Karpas-422 (cell line): ENCODE results near the gene FBXL13. TPM values are rescaled to one million over a fixed set of nuclear protein-coding genes. Genes with fewer than 3 reads are reported as not detected.
"Not testable (repeated sequence)": the region's sequence is repeated elsewhere in the genome, so short reads cannot be mapped to it uniquely, and the experiment has no call there.

Experiments
- DNase-seq: peaks from one replicate; pipeline ENCODE4 v3.0.0-alpha.2; 2015
- H2AFZ ChIP-seq: fragments of 200-600 bp; sonication (generic); 2 replicates; pipeline ENCODE4 v1.6.1; 2014; ENCODE audit warnings: antibody characterized with exemption, low read length, mixed read lengths
- H3K27ac ChIP-seq: fragments of 200-600 bp; sonication (generic); 2 replicates; pipeline ENCODE4 v1.5.1; 2014; ENCODE audit warnings: mild to moderate bottlenecking, low read length, moderate library complexity
- H3K27me3 ChIP-seq: fragments of 200-600 bp; sonication (generic); 2 replicates; pipeline ENCODE4 v1.6.1; 2014; ENCODE audit warnings: low read length, mixed read lengths
- H3K36me3 ChIP-seq: fragments of 200-600 bp; sonication (generic); 2 replicates; pipeline ENCODE4 v1.6.1; 2014; ENCODE audit warnings: low read length, mixed read lengths; ENCODE audit not compliant: insufficient read depth
- H3K4me1 ChIP-seq: fragments of 200-600 bp; sonication (generic); 2 replicates; pipeline ENCODE4 v1.6.1; 2014; ENCODE audit warnings: mild to moderate bottlenecking, low read length, mixed read lengths
- H3K4me2 ChIP-seq: fragments of 200-600 bp; sonication (generic); 2 replicates; pipeline ENCODE4 v1.6.1; 2014; ENCODE audit warnings: low read length, low read depth, mild to moderate bottlenecking; ENCODE audit not compliant: poor library complexity, severe bottlenecking
- H3K4me3 ChIP-seq: fragments of 200-600 bp; sonication (generic); 2 replicates; pipeline ENCODE4 v1.5.1; 2014; ENCODE audit warnings: mild to moderate bottlenecking, antibody characterized with exemption, low read length, mixed read lengths
- H3K79me2 ChIP-seq: fragments of 200-600 bp; sonication (generic); 2 replicates; pipeline ENCODE4 v1.6.1; 2014; ENCODE audit warnings: mild to moderate bottlenecking, low read length, mixed read lengths
- H3K9ac ChIP-seq: fragments of 200-600 bp; sonication (generic); 2 replicates; pipeline ENCODE4 v1.6.0; 2014; ENCODE audit warnings: low read length
- H3K9me2 ChIP-seq: fragments of 200-600 bp; sonication (generic), shearing (Covaris generic); replicated peaks from 2 replicates; pipeline ENCODE4 v1.6.0; 2014; ENCODE audit warnings: mild to moderate bottlenecking, low read length, moderate library complexity; ENCODE audit not compliant: insufficient read depth
- H3K9me3 ChIP-seq: fragments of 300-700, 200-600 bp; sonication (generic); 2 replicates; pipeline ENCODE4 v1.6.1; 2014; ENCODE audit warnings: low read length, mixed read lengths
- H4K20me1 ChIP-seq: fragments of 200-600 bp; sonication (generic); 2 replicates; pipeline ENCODE4 v1.6.1; 2014; ENCODE audit warnings: mild to moderate bottlenecking, antibody characterized with exemption, low read length, low read depth; ENCODE audit not compliant: insufficient read depth
- total RNA-seq: library from RNA; depleted of rRNA; stranded (reverse); fragments of >200 nt; shearing (Covaris generic); gene quantifications from 2 replicates; pipeline ENCODE4 v1.2.3, GENCODE V29; 2014; ENCODE audit warnings: low replicate concordance

Gene FBXL13
- total RNA-seq, 1 experiment from 2014 or later: 4.2 TPM

- no peak overlapping the region for H3K27ac ChIP-seq
- H3K79me2 ChIP-seq: no peaks in the 10 kb centered on the region
- H3K4me3 ChIP-seq: no peak overlapping the region
- H3K4me2 ChIP-seq: no peak overlapping the region
- H3K9me2 ChIP-seq: no peaks in the 10 kb centered on the region
- H3K9me3 ChIP-seq: no peaks in the 10 kb centered on the region
- no peak overlapping the region for H2AFZ ChIP-seq
- no peaks in the 10 kb centered on the region for H3K36me3 ChIP-seq
- H3K9ac ChIP-seq: no peak overlapping the region
- DNase-seq: no peak
- H3K27me3 ChIP-seq: no peaks in the 10 kb centered on the region
- no peaks in the 10 kb centered on the region for H3K4me1 ChIP-seq
- no peaks in the 10 kb centered on the region; the same call in 1 of the 2 replicates for H4K20me1 ChIP-seq
Measured at GRCh38 chr7:103063895-103064294, 10.7 kb downstream of the FBXL13 start.

GRCh38 chr7:103059471-103059870 lies 15.1 kb downstream of the FBXL13 start:
- H3K4me2 ChIP-seq: no peak overlapping the region
- H3K4me1 ChIP-seq: no peaks in the 10 kb centered on the region
- no peak overlapping the region for H3K27ac ChIP-seq
- no peaks in the 10 kb centered on the region for H3K27me3 ChIP-seq
- H3K4me3 ChIP-seq: no peak overlapping the region
- H3K9me3 ChIP-seq: no peaks in the 10 kb centered on the region
- H3K36me3 ChIP-seq: no peaks in the 10 kb centered on the region
- H3K9ac ChIP-seq: no peak overlapping the region
- no peaks in the 10 kb centered on the region for H3K9me2 ChIP-seq
- no peak for DNase-seq
- no peaks in the 10 kb centered on the region; the same call in 1 of the 2 replicates for H4K20me1 ChIP-seq
- no peaks in the 10 kb centered on the region for H3K79me2 ChIP-seq
- no peak overlapping the region for H2AFZ ChIP-seq

- Histone ChIP-seq H3K9me2 (no peaks in the 10 kb centered on the region), H2AFZ (no peak overlapping the region), H3K4me3 (no peak overlapping the region), H3K36me3 (no peaks in the 10 kb centered on the region), H3K4me1 (no peaks in the 10 kb centered on the region), H3K9ac (no peak overlapping the region), H3K79me2 (no peaks in the 10 kb centered on the region), H3K9me3 (no peaks in the 10 kb centered on the region), H4K20me1 (no peaks in the 10 kb centered on the region), H3K27me3 (no peaks in the 10 kb centered on the region), H3K27ac (no peak overlapping the region), H3K4me2 (no peak overlapping the region)
- DNase-seq: no peak
Measured at GRCh38 chr7:103058122-103058521, 16.5 kb downstream of the FBXL13 start.

- H3K36me3 ChIP-seq, H3K27ac ChIP-seq, H3K9ac ChIP-seq: not testable (repeated sequence)
Measured at GRCh38 chr7:103056006-103056405, 18.6 kb downstream of the FBXL13 start.

GRCh38 chr7:103051519-103051918 lies 23.1 kb downstream of the FBXL13 start:
- no peak overlapping the region for H3K4me2 ChIP-seq
- H3K9ac ChIP-seq: no peak overlapping the region
- H3K4me3 ChIP-seq: no peak overlapping the region
- H3K4me1 ChIP-seq: no peaks in the 10 kb centered on the region
- H3K9me3 ChIP-seq: no peaks in the 10 kb centered on the region; the same call in 1 of the 2 replicates
- no peaks in the 10 kb centered on the region for H3K79me2 ChIP-seq
- H3K9me2 ChIP-seq: no peaks in the 10 kb centered on the region
- H3K27ac ChIP-seq: no peak overlapping the region
- no peaks in the 10 kb centered on the region for H4K20me1 ChIP-seq
- H2AFZ ChIP-seq: no peak overlapping the region
- DNase-seq: no peak
- no peaks in the 10 kb centered on the region; the same call in 1 of the 2 replicates for H3K36me3 ChIP-seq
- no peaks in the 10 kb centered on the region for H3K27me3 ChIP-seq

More at GRCh38 chr7:103056006-103056405, 18.6 kb downstream of the FBXL13 start:
- H2AFZ ChIP-seq, H3K9me3 ChIP-seq, H3K4me3 ChIP-seq, H3K27me3 ChIP-seq, H3K4me1 ChIP-seq, H3K4me2 ChIP-seq, H4K20me1 ChIP-seq, H3K79me2 ChIP-seq, DNase-seq, H3K9me2 ChIP-seq: not testable (repeated sequence)

GRCh38 chr7:103048833-103049232 lies 25.8 kb downstream of the FBXL13 start:
- H2AFZ ChIP-seq: no peak overlapping the region
- H3K27ac ChIP-seq: no peak overlapping the region
- no peaks in the 10 kb centered on the region for H3K4me1 ChIP-seq
- H3K27me3 ChIP-seq: no peaks in the 10 kb centered on the region
- no peaks in the 10 kb centered on the region for H4K20me1 ChIP-seq
- no peak for DNase-seq
- H3K36me3 ChIP-seq: no peaks in the 10 kb centered on the region; the same call in 1 of the 2 replicates
- no peaks in the 10 kb centered on the region for H3K79me2 ChIP-seq
- H3K4me3 ChIP-seq: no peak overlapping the region
- no peak overlapping the region for H3K4me2 ChIP-seq
- no peak overlapping the region for H3K9ac ChIP-seq
- H3K9me2 ChIP-seq: no peaks in the 10 kb centered on the region
- H3K9me3 ChIP-seq: no peaks in the 10 kb centered on the region; the same call in 1 of the 2 replicates

DNA sequence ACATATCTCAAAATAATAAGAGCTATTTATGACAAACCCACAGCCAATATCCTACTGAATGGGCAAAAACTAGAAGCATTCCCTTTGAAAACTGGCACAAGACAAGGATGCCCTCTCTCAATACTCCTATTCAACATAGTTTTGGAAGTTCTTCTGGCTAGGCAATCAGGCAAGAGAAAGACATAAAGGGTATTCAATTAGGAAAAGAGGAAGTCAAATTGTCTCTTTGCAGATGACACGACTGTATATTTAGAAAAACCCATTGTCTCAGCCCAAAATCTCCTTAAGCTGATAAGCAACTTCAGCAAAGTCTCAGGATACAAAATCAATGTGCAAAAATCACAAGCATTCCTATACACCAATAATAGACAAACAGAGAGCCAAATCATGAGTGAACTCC lies 32.8 kb downstream of the FBXL13 start:
- H3K9me3 ChIP-seq, H3K27ac ChIP-seq, H3K9me2 ChIP-seq, H3K4me2 ChIP-seq, H3K4me3 ChIP-seq, H3K4me1 ChIP-seq, H2AFZ ChIP-seq, DNase-seq, H3K9ac ChIP-seq, H4K20me1 ChIP-seq, H3K27me3 ChIP-seq, H3K36me3 ChIP-seq, H3K79me2 ChIP-seq: not testable (repeated sequence)

DNA sequence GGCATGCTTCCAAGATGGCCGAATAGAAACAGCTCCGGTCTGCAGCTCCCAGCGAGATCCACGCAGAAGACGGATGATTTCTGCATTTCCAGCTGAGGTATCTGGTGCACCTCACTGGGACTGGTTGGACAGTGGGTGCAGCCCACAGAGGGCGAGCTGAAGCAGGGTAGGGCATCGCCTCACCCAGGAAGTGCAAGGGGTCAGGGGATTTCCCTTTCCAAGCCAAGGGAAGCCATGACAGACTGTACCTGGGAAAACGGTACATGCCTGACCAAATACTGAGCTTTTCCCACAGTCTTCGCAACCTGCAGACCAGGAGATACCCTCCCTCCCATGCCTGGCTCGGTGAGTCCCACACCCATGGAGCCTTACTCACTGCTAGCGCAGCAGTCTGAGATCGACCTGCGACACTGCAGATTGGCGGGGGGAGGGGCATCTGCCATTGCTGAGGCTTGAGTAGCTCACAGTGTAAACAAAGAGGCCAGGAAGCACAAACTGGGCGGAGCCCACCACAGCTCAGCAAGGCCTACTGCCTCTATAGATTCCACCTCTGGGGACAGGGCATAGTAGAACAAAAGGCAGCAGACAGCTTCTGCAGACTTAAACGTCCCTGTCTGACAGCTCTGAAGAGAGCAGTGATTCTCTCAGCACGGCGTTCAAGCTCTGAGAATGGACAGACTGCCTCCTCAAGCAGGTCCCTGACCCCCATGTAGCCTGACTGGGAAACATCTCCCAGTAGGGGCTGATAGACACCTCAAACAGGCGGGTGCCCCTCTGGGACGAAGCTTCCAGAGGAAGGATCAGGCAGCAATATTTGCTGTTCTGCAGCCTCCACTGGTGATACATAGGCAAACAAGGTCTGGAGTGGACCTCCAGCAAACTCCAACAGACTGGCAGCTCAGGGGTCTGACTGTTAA lies 36.5 kb downstream of the FBXL13 start:
- H3K4me1 ChIP-seq, H4K20me1 ChIP-seq, H3K4me2 ChIP-seq, H3K9me3 ChIP-seq, H3K79me2 ChIP-seq, H3K9ac ChIP-seq, H3K27ac ChIP-seq, H3K27me3 ChIP-seq, H3K4me3 ChIP-seq, H3K9me2 ChIP-seq, H2AFZ ChIP-seq, DNase-seq, H3K36me3 ChIP-seq: not testable (repeated sequence)
